Astrocyte of the spinal cord (primary cell): Measurements from ENCODE around the gene AGAP2.

ENCODE experiments used
- DNase-seq: peaks from one replicate; pipeline ENCODE4 v3.0.0; 2011; ENCODE audit warnings: low read depth, low spot score
- H3K4me3 ChIP-seq: 2 replicates; pipeline ENCODE4 v1.5.1; 2011; ENCODE audit warnings: low read depth, mild to moderate bottlenecking, low read length, moderate library complexity
- CTCF ChIP-seq: IDR thresholded peaks from 2 replicates; pipeline ENCODE4 v1.5.1; 2012; ENCODE audit warnings: low read depth, mild to moderate bottlenecking, low read length, inconsistent platforms
- in situ Hi-C: cut with HindIII; loops from 2 replicates; pipeline ENCODE4 v1.10.0; 2017; ENCODE audit warnings: low sequenced_read_pairs

The AGAP2 gene

GRCh38 chr12:57708296-57708695, 30.2 kb downstream of the AGAP2 start:
- no peak overlapping the region for H3K4me3 ChIP-seq
- TF ChIP-seq CTCF, result no peak
- DNase-seq, result no peak
- in situ Hi-C loops, result no loop called here

DNA sequence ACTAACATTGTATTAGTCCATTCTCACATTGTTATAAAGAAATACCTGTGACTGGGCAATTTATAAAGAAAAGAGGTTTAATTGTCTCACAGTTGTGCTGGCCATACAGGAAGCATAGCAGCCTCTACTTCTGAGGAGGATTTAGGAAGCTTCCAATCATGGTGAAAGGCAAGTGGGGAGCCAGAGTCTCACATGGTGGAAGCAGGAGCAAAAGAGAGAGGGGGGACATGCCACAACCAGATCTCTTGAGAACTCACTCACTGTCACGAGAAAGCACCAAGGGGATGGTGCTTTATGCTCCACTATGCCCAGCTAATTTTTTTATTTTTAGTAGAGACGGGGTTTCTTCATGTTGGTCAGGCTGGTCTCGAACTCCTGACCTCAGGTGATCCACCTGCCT, 31.3 kb downstream of the AGAP2 start:
- in situ Hi-C loops, result no loop called here

DNA sequence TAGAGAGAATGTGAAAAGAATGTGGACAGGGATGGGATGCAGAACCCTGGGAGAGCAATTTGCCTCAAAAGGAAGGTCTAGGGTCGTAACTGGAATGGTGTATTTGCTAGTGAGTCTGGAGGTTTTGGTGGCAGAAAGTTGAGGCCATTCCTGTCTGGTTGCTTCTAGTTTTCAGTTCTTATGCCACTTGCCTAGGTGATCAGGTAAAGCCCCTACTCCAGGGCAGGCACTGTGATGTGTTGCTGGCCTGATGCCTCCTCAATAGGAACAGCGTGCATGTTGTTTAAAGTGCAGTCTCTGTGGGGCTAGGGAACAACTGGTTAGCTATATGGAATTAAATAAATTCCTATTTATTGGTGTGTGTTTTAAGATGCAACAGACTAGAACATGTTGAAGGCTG, 38.2 kb downstream of the AGAP2 start:
- in situ Hi-C loops, result no loop called here
- no peak for DNase-seq
- no peak for TF ChIP-seq CTCF
- no peak overlapping the region for H3K4me3 ChIP-seq

More for the DNA sequence above, 31.3 kb downstream of the AGAP2 start:
- H3K4me3 ChIP-seq, result no peak overlapping the region
- no peak for TF ChIP-seq CTCF
- no peak for DNase-seq

DNA sequence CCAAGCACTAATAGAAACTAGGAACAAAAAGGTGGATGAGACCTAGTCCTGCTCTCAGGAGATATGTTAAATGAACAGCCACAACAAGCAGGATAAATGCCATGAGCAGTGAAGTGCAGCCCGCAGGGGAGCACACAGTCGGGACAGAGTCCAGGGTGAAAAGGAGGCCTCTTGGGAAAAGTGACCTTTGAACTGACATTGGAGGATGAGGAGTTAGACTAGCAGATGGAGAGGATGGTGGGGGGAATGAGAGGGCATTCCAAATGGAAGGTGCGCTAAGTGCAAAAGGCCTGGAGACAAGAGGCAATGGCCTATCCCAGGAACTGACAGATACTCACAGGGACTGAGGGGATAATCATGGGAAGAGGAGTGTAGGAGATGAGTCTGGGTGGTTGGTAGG, 40.1 kb downstream of the AGAP2 start:
- no peak for TF ChIP-seq CTCF
- no peak overlapping the region for H3K4me3 ChIP-seq
- in situ Hi-C loops, result no loop called here
- no peak for DNase-seq

- in situ Hi-C loops, result no loop called here
- H3K4me3 ChIP-seq, result no peak overlapping the region
- TF ChIP-seq CTCF, result no peak
- no peak for DNase-seq
These were observed 41.5 kb downstream of the AGAP2 start for GRCh38 chr12:57697076-57697475.

DNA sequence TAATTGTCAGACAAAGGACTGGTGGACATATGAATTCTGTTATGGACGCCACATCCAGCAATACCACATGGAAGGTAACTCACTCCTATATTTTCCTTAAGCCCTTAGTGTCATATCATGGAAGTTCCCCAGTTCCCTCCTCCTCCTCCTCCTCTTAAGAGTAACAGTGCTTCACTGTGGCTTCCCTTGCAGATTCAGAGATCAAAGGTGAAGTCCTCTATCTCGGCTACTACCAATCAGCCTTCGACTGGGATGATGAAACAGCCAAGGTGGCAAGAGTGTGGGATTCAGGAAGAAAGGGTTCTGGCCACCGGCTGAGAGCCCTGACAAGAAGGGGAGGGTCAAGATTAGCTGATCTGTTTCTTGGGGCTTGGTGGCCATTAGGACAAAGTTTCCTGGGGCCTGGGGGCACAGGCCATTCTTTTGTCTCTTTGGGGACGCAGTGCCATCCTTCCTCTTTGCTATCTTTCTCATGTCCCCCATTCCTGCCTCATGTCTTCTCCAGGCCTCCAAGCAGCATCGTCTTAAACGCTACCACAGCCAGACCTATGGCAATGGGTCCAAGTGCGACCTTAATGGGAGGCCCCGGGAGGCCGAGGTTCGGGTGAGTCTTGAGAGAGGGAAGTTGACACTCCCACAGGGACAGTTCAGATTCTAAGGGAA, 42.6 kb downstream of the AGAP2 start:
- in situ Hi-C loops, result no loop called here

More for the DNA sequence above, 42.6 kb downstream of the AGAP2 start:
- no peak overlapping the region for H3K4me3 ChIP-seq
- no peak for DNase-seq
- TF ChIP-seq CTCF, result no peak
